ENCODE data around the gene SRPRA.

Gene SRPRA

GRCh38 chr11:126263489-126263888, 5.2 kb downstream of the SRPRA start:
- H3K36me3 ChIP-seq (ENCODE audit: insufficient read depth, low read length) = peaks cover 61% of the 10 kb centered on the region

GRCh38 chr11:126262216-126262615, 6.5 kb downstream of the SRPRA start:
- Histone ChIP-seq H3K79me2 (ENCODE audit: insufficient read depth, low read length) (peaks cover 15% of the 10 kb centered on the region), H3K9me3 (ENCODE audit: insufficient read depth, low read length, severe bottlenecking) (no peaks in the 10 kb centered on the region), H4K20me1 (ENCODE audit: insufficient read depth, low read length) (peaks cover 4% of the 10 kb centered on the region; the same call in 1 of the 2 replicates), H3K4me1 (ENCODE audit: insufficient read depth, low read length) (peaks cover 11% of the 10 kb centered on the region), H3K4me2 (ENCODE audit: insufficient read depth, low read length) (no peak overlapping the region), H2AFZ (ENCODE audit: low read depth, low read length) (no peak overlapping the region), H3K4me3 (ENCODE audit: low read depth in 1 of 2, low read length in 2 of 2) (no peak overlapping the region), H3K27ac (ENCODE audit: low read length) (no peak overlapping the region), H3K27me3 (ENCODE audit: insufficient read depth, low read length, poor library complexity) (no peaks in the 10 kb centered on the region), H3K9ac (ENCODE audit: low read depth, low read length) (no peak overlapping the region), H3K36me3 (ENCODE audit: insufficient read depth, low read length) (peaks cover 64% of the 10 kb centered on the region)
- no peak for ATAC-seq (ENCODE audit: insufficient read depth, low read depth)
- DNase-seq = no peak
- no peak for TF ChIP-seq CTCF (IDR thresholded peaks at IDR 0.05; ENCODE audit: borderline replicate concordance, extremely low read depth, low read length, poor library complexity, severe bottlenecking)
- no peak for TF ChIP-seq EZH2 (IDR thresholded peaks at IDR 0.05; ENCODE audit: borderline replicate concordance, low read depth, low read length, severe bottlenecking)

More at GRCh38 chr11:126263489-126263888, 5.2 kb downstream of the SRPRA start:
- no peak overlapping the region for H3K27ac ChIP-seq (ENCODE audit: low read length)
- no peak overlapping the region for H2AFZ ChIP-seq (ENCODE audit: low read depth, low read length)
- ATAC-seq (ENCODE audit: insufficient read depth, low read depth) (no peak), DNase-seq (no peak)
- peaks cover 28% of the 10 kb centered on the region for H3K79me2 ChIP-seq (ENCODE audit: insufficient read depth, low read length)
- H3K4me1 ChIP-seq (ENCODE audit: insufficient read depth, low read length) = peaks cover 19% of the 10 kb centered on the region
- no peak overlapping the region for H3K4me2 ChIP-seq (ENCODE audit: insufficient read depth, low read length)
- H3K9ac ChIP-seq (ENCODE audit: low read depth, low read length) = no peak overlapping the region
- H3K27me3 ChIP-seq (ENCODE audit: insufficient read depth, low read length, poor library complexity) = no peaks in the 10 kb centered on the region
- H3K4me3 ChIP-seq (ENCODE audit: low read depth in 1 of 2, low read length in 2 of 2) = no peak overlapping the region
- H4K20me1 ChIP-seq (ENCODE audit: insufficient read depth, low read length) = peaks cover 4% of the 10 kb centered on the region; the same call in 1 of the 2 replicates
- TF ChIP-seq EZH2 (IDR thresholded peaks at IDR 0.05; ENCODE audit: borderline replicate concordance, low read depth, low read length, severe bottlenecking) (no peak), CTCF (IDR thresholded peaks at IDR 0.05; ENCODE audit: borderline replicate concordance, extremely low read depth, low read length, poor library complexity, severe bottlenecking) (no peak)
- H3K9me3 ChIP-seq (ENCODE audit: insufficient read depth, low read length, severe bottlenecking) = no peaks in the 10 kb centered on the region

- ATAC-seq (ENCODE audit: insufficient read depth, low read depth) (no peak), DNase-seq (no peak)
- no peak overlapping the region for H2AFZ ChIP-seq (ENCODE audit: low read depth, low read length)
- H3K4me2 ChIP-seq (ENCODE audit: insufficient read depth, low read length) = no peak overlapping the region
- no peak overlapping the region for H3K4me3 ChIP-seq (ENCODE audit: low read depth in 1 of 2, low read length in 2 of 2)
- H3K27me3 ChIP-seq (ENCODE audit: insufficient read depth, low read length, poor library complexity) = no peaks in the 10 kb centered on the region
- TF ChIP-seq CTCF (IDR thresholded peaks at IDR 0.05; ENCODE audit: borderline replicate concordance, extremely low read depth, low read length, poor library complexity, severe bottlenecking) = no peak
- no peak for TF ChIP-seq EZH2 (IDR thresholded peaks at IDR 0.05; ENCODE audit: borderline replicate concordance, low read depth, low read length, severe bottlenecking)
- no peaks in the 10 kb centered on the region for H3K4me1 ChIP-seq (ENCODE audit: insufficient read depth, low read length)
- no peaks in the 10 kb centered on the region for H3K79me2 ChIP-seq (ENCODE audit: insufficient read depth, low read length)
- H3K9me3 ChIP-seq (ENCODE audit: insufficient read depth, low read length, severe bottlenecking) = no peaks in the 10 kb centered on the region
- no peak overlapping the region for H3K9ac ChIP-seq (ENCODE audit: low read depth, low read length)
- peaks cover 56% of the 10 kb centered on the region for H3K36me3 ChIP-seq (ENCODE audit: insufficient read depth, low read length)
- H3K27ac ChIP-seq (ENCODE audit: low read length) = no peak overlapping the region
- H4K20me1 ChIP-seq (ENCODE audit: insufficient read depth, low read length) = no peaks in the 10 kb centered on the region
Observed at GRCh38 chr11:126257764-126258163, 10.9 kb downstream of the SRPRA start.

- H3K4me3 ChIP-seq (ENCODE audit: low read depth in 1 of 2, low read length in 2 of 2) = no peak overlapping the region
- H3K4me1 ChIP-seq (ENCODE audit: insufficient read depth, low read length) = no peaks in the 10 kb centered on the region
- H3K79me2 ChIP-seq (ENCODE audit: insufficient read depth, low read length) = no peaks in the 10 kb centered on the region
- no peak for DNase-seq
- H3K27me3 ChIP-seq (ENCODE audit: insufficient read depth, low read length, poor library complexity) = no peaks in the 10 kb centered on the region
- H3K27ac ChIP-seq (ENCODE audit: low read length) = no peak overlapping the region
- H4K20me1 ChIP-seq (ENCODE audit: insufficient read depth, low read length) = no peaks in the 10 kb centered on the region
- H3K4me2 ChIP-seq (ENCODE audit: insufficient read depth, low read length) = no peak overlapping the region
- ATAC-seq (ENCODE audit: insufficient read depth, low read depth) = no peak
- H2AFZ ChIP-seq (ENCODE audit: low read depth, low read length) = no peak overlapping the region
- H3K9ac ChIP-seq (ENCODE audit: low read depth, low read length) = no peak overlapping the region
- peaks cover 54% of the 10 kb centered on the region for H3K36me3 ChIP-seq (ENCODE audit: insufficient read depth, low read length)
- H3K9me3 ChIP-seq (ENCODE audit: insufficient read depth, low read length, severe bottlenecking) = no peaks in the 10 kb centered on the region
- TF ChIP-seq CTCF (IDR thresholded peaks at IDR 0.05; ENCODE audit: borderline replicate concordance, extremely low read depth, low read length, poor library complexity, severe bottlenecking) = no peak
- no peak for TF ChIP-seq EZH2 (IDR thresholded peaks at IDR 0.05; ENCODE audit: borderline replicate concordance, low read depth, low read length, severe bottlenecking)
Observed at GRCh38 chr11:126257144-126257543, 11.6 kb downstream of the SRPRA start.

All from DND-41 (cell line).